Measurements from ENCODE around the gene SLC26A2.

DNA sequence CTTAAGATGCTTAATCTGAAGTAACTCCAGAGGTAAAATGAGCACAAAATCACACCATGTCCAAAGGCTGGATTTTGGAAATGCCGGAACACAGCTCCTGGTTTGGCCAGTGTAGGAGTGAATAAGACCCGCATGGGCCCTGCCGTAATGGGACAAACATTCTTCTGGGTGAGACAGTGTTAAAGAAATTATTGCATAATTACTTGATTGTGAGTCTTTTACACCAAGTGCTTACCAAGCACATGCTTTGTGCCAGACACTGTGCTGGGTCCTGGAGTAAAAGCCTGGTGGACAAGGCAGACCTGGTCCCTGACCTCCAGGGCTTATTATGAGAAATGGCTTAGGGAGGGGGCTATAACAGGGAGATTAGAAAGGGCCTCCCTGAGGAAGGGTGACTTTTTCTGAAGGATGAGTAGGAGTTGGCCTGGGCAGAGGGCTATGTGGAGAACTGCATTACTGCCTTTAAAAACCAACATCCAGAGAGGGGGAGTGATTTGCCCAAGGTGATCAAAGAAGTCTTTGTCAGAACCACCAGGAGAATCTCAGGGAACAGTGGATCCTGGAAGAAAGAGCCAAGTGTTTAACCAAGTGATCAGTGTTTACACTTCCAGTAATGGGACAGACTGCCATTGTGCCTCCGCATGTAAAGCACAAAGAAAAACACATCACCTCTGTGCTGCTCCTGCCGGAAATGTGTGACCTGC lies 19.5 kb upstream of the SLC26A2 start:
- TF ChIP-seq POLR2A (IDR thresholded peaks at IDR 0.05) (no peak), POLR2AphosphoS5 (IDR thresholded peaks at IDR 0.05) (peak; percentile 83)
- TF ChIP-seq, protein P1, sequence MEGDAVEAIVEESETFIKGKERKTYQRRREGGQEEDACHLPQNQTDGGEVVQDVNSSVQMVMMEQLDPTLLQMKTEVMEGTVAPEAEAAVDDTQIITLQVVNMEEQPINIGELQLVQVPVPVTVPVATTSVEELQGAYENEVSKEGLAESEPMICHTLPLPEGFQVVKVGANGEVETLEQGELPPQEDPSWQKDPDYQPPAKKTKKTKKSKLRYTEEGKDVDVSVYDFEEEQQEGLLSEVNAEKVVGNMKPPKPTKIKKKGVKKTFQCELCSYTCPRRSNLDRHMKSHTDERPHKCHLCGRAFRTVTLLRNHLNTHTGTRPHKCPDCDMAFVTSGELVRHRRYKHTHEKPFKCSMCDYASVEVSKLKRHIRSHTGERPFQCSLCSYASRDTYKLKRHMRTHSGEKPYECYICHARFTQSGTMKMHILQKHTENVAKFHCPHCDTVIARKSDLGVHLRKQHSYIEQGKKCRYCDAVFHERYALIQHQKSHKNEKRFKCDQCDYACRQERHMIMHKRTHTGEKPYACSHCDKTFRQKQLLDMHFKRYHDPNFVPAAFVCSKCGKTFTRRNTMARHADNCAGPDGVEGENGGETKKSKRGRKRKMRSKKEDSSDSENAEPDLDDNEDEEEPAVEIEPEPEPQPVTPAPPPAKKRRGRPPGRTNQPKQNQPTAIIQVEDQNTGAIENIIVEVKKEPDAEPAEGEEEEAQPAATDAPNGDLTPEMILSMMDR (IDR thresholded peaks at IDR 0.05), result no peak
